GM19467 (cell line): Measurements from ENCODE around the gene MT1F.
A peak's percentile ranks its signal among the peaks of the same experiment; 100 is the strongest.

Source experiments
- ATAC-seq: cut with Tn5 transposase; IDR thresholded peaks from one replicate; pipeline ENCODE4 v1.9.1; 2021; ENCODE audit warnings: mild to moderate bottlenecking, moderate library complexity; ENCODE audit not compliant: unreplicated experiment

MT1F gene

DNA sequence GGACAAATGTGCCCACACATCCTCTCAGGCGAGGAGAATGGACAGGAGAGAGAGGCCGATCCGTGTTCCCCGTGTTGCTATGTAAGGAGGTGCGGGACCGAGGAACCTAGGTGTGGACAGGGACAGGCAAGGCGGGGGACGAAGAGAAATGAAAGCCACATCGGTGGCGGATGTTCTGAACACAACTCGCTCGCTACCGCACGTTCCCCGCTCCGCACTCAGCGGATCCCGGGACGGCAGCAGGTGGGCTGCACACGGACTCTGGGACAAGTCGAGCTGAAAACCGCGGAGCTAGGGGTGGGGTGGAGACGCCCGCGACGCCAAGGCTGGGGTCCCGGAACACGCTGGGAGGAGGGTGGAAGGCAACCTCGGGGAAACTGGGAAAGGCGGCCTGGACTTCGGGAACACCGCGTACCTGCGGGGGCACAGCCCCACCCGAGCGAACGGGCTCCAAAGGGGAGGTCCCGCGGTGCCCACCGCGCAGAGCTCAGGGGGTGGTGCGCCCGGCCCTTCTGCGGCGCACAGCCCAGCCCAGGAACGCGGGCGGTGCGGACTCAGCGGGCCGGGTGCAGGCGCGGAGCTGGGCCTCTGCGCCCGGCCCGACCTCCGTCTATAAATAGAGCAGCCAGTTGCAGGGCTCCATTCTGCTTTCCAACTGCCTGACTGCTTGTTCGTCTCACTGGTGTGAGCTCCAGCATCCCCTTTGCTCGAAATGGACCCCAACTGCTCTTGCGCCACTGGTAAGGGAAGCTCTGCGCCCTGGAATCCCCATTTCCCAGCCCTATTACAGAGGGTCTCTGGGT, 32.4 kb upstream of the MT1F start, which contains the start of gene MT1E:
Gene MT1E, plus strand, starts transcription at position 642 of the 803 bp plus-strand sequence. Its CDS starts 71 bp downstream, at position 713.
- ATAC-seq, result no peak

DNA sequence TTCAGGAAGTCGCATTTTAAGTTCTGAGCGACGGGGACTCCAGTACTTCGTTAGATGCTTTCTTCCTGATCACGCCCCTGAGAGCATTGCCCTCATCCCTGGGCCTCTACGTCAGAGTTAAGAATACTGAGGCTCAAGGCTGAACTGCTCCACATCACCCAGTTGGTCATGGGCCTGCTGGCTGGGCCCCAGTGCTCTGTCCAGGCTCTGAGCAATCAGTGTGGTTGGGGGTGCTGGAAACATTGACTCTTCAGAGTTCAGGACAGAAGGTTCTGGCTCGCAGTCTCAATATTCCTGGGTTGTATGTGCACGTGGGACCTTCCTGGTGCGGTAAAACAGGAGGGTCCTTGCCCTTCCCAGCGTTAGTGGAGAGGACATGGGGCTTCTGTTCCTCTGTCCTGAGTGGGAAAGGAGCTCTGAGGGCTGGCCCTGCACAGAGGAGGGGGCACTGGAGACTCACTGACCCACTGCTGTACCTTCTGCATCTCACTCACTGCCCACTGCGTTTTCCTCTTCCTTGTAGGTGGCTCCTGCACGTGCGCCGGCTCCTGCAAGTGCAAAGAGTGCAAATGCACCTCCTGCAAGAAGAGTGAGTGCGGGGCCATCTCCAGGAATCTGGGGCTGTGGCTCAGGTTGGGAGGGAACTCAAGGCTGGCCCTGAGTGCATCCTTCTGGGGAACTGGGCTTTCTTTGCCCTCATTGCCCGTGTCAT, 31.7 kb upstream of the MT1F start:
- ATAC-seq, result no peak

DNA sequence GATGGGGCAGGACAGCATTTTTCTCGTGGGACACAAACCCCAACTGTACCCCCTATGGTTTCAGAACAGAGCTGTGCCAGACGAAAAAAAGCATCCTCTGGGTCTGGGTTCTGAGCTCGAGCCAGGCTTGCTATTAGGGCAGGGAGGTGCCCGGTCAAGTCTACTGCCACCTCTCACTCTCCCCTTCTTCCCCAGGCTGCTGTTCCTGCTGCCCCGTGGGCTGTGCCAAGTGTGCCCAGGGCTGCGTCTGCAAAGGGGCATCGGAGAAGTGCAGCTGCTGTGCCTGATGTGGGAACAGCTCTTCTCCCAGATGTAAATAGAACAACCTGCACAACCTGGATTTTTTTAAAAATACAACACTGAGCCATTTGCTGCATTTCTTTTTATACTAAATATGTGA, 31.1 kb upstream of the MT1F start:
- ATAC-seq, result no peak

DNA sequence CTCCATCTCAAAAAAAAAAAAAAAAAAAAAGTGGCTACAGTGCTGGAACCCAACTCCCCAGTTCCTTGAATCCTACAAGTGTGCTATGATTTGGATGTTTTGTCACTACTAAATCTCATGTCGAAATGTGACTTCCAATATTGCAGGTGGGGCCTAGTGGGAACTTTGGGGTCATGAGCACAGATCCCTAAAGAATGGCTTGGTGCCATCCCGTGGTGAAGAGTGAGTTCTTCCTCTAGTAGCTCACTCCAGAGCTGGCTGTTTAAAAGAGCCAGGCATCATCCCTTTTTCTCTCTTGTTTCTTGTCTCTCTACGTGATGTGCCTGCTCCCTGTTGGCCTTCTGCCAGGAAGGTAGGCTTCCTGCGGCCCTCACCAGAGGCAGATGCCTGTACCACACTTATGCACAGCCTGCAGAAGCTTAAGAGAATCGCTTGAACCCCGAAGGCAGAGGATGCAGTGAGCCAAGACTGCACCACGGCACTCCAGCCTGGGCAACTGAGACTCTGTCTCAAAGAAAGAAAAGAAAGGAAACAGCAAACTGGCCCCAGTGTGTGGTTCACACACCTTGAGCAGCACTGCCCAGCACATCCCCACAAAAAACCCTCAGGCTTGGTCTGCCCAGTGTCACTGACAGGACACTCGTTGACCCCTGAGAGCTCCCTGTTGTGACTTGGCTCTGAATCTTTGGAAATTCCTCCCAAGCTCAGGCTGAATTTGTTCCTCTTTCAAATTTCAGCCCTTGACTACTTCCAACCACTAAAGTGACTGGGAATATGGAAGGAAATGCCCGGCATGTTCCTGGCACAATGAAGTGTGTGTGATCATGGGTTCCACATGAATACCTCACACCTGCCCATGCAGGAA, 29.0 kb upstream of the MT1F start:
- no peak for ATAC-seq

DNA sequence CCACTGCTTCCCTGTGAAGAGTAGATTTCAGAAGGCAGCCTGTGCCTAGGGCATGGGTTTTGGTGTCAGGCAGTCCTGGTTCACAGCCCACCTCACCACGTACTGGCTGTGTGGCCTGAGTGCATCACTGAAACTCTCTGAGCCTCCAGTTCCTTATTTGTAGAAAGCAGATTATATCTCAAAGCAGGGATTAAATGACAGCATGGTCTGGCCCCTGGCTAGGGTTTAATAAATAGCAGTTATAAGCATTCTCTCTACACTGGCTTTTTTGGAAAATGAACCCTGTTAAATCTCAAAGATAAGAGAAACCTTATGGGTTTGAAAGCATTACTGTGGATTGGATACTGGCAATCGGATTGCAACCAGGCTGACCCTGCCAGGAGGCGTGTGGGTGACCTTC, 28.2 kb upstream of the MT1F start:
- no peak for ATAC-seq

DNA sequence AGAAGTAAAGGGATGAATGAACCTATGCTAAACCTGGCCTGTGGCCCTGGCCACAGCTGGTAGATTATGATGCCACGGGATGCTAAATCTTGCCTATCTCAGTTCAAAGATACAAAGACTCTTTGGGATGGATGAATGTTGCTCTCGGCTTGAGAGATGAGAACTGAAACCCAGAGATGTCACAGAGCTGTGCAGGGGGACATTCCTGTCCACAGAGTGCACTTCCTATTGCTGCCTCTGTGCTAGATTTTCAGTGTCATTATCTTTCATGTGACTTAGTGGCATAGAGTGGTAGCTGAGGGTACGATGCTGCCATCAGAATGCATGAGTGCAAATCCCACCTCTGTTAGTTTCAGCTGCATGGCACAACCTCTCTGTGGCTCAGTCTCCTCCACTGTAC, 27.6 kb upstream of the MT1F start:
- peak; percentile 73 for ATAC-seq

DNA sequence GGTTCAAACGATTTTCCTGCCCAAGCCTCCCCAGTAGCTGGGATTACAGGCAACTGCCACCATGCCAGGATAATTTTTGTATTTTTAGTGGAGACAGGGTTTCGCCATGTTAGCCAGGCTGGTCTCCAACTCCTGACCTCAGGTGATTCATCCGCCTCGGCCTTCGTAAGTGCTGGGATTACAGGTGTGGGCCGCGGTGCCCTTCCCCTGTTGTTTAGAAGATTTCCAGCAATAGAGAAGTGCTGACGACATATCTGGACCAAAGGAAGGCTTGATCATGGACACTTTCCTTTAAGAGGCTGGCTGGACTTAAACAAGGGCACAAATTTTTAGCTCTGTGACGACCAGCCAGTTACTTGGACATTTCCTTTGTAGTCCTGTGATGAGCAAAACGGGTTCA, 26.6 kb upstream of the MT1F start:
- ATAC-seq, result no peak

DNA sequence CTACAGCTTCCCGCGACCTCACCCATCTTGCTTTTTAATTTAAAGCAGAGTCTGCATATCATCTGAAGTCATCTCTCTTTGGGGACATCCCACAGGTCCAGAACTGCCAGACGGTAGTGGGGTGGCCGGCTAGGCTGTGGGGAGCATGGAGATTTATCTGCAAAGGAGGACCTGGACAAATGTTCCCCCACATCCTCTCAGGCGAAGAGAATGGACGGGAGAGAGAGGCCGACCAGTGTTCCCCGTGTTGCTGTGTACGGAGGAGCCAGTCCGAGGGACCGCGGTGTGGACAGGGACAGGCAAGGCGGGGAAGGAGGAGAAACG, 26.0 kb upstream of the MT1F start:
- ATAC-seq, result no peak

DNA sequence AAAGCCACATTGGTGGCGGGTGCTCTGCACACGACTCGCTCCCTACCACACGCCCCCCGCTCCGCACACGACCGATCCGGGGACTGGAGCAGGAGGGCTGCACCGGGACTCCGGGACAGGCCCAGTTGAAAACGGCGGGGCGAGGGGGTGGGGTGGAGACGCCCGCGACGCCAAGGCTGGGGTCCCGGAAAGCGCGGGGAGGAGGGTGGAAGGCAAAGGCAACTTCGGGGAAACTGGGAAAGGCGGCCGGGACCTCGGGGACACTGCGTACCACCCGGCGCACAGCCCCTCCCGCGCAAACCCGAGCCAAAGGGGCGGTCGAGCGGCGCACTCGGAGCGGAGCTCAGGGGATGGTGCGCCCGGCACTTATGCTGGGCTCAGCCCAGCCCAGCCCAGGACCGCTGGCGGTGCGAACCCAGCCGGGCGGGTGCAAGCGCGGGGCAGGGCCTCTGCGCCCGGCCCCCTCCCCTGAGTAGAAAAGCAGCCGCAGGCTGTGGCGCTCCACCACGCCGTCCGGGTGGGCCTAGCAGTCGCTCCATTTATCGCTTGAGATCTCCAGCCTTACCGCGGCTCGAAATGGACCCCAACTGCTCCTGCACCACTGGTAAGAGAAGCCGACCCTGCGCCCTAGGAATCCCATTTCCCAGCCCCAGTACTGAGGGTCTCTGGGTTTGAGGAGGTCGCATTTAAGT, 25.5 kb upstream of the MT1F start, which contains the start of gene MT1M:
Gene MT1M, plus strand, starts transcription at position 504 of the 692 bp plus-strand sequence. Its CDS starts 73 bp downstream, at position 577.
- ATAC-seq, result no peak

DNA sequence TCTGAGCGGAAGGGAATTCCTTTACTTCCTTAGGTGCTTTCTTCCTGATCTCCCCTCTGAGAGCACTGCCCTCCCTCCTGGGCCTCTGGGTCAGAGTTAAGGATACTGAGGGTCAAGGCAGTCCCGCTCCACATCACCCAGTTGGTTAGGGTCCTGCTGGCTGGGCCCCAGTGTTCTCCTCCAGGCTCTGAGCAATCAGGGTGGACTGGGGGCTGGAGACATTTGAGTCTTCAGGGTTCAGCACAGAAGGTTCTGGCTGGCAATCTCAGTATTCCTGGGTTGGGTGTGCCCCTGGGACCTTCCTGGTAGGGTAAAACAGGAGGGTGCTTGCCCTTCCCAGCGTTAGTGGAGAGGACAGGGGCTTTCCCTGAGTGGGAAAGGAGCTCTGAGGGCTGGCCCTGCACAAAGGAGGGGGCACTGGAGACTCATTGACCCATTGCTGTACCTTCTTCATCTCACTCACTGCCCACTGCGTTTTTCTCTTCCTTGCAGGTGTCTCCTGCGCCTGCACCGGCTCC, 24.9 kb upstream of the MT1F start:
- no peak for ATAC-seq

DNA sequence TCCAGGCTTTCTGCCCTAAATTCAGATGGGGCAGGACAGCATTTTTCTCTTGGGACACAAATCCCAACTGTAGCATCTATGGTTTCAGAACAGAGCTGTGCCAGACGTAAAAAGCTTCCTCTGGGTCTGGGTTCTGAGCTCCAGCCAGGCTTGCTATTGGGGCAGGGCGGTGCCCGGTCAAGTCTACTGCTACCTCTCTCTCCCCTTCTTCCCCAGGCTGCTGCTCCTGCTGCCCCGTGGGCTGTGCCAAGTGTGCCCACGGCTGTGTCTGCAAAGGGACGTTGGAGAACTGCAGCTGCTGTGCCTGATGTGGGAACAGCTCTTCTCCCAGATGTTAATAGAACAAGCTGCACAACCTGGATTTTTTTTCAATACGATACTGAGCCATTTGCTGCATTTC, 24.2 kb upstream of the MT1F start:
- ATAC-seq, result no peak

DNA sequence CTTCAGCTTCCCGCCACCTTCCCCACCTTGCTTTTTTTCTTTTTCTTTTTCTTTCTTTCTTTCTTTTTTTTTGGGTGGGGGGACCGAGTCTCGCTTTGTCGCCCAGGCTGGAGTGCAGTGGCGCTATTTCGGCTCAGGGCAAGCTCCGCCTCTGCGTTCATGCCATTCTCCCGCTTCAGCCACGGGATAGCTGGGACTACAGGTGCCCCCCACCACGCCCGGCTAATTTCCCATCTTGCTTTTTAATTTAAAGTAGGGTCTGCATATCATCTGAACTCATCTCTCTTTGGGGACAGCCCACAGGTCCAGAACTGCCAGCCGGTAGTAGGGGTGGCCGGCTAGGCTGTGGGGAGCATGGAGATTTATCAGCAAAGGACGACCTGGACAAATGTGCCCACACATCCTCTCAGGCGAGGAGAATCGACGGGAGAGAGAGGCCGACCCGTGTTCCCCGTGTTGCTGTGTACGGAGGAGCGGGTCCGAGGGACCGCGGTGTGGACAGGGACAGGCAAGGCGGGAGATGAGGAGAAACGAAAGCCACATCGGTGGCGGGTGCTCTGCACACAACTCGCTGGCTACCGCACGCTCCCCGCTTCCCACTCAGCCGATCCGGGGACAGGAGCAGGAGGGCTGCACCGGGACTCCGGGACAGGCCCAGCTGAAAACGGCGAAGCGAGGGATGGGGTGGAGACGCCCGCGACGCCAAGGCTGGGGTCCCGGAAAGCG, 22.9 kb upstream of the MT1F start:
- no peak for ATAC-seq

DNA sequence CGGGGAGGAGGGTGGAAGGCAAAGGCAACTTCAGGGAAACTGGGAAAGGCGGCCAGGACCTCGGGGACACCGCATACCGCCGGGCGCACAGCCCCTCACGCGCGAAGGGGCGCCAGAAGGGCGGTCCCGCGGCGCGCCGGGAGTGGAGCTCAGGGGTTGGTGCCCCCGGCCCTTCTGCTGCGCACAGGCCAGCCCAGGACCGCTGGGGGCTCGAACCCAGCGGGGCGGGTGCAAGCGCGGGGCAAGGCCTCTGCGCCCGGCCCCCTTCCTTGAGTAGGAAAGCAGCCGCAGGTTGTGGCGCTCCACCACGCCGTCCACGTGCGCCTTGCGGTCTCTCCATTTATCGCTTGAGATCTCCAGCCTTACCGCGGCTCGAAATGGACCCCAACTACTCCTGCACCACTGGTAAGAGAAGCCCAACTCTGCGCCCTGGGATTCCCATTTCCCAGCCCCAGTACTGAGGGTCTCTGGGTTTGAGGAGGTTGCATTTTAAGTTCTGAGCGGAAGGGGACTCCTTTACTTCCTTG, 22.3 kb upstream of the MT1F start:
- ATAC-seq, result no peak

DNA sequence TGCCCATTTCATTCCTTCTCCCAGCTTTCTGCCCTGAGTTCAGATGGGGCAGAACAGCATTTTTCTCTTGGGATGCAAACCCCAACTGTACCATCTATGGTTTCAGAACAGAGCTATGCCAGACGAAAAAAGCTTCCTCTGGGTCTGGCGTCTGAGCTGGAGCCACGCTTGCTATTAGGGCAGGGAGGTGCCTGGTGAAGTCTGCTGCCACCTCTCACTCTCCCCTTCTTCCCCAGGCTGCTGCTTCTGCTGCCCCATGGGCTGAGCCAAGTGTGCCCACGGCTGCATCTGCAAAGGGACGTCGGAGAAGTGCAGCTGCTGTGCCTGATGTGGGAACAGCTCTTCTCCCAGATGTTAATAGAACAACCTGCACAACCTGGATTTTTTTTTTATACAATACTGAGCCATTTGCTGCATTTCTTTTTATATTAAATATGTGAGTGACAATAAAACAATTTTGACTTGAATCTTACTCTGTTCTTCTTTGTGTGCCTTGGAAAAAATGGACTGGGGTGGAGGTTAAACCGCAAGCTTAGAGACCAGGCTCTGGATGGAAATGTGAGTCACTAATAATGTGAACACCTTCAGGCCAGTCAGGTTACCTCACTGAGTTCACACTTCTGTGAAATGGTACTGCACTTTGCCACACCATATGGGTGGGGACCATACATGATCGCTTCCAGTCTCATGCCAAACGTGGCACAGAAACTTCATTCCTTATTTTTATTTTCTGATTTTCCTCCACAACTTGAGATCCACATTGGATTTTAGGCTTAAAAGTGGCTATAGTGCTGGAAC, 20.9 kb upstream of the MT1F start:
- no peak for ATAC-seq

DNA sequence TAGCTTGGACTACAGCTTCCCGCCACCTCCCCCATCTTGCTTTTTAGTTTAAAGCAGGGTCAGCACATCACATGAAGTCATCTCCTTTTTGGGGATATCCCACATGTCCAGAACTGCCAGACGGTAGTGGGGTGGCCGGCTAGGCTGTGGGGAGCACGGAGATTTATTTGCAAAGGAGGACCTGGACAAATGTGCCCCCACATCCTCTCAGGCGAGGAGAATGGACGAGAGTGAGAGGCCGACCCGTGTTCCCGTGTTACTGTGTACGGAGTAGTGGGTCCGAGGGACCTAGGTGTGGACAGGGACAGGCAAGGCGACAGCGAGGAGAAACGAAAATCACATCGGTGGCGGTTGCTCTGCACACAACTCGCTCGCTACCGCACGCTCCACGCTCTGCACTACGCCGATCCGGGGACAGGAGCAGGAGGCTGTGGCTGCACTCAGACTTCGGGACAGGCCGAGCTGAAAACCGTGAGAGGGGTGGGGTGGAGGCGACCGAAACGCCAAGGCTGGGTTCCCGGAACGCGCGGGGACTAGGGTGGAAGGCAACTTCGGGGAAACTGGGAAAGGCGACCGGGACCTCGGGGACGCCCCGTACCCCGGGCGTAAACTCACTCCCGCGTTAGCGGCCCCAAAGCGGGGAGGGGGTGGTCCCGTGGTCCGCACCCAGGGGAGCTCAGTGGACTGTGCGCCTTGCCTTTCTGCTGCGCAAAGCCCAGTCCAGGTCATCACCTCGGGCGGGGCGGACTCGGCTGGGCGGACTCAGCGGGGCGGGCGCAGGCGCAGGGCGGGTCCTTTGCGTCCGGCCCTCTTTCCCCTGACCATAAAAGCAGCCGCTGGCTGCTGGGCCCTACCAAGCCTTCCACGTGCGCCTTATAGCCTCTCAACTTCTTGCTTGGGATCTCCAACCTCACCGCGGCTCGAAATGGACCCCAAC, 19.7 kb upstream of the MT1F start, which contains the start of gene MT1A:
Gene MT1A, plus strand, starts transcription at position 853 of the 937 bp plus-strand sequence. Its CDS starts 73 bp downstream, at position 926.
- no peak for ATAC-seq

DNA sequence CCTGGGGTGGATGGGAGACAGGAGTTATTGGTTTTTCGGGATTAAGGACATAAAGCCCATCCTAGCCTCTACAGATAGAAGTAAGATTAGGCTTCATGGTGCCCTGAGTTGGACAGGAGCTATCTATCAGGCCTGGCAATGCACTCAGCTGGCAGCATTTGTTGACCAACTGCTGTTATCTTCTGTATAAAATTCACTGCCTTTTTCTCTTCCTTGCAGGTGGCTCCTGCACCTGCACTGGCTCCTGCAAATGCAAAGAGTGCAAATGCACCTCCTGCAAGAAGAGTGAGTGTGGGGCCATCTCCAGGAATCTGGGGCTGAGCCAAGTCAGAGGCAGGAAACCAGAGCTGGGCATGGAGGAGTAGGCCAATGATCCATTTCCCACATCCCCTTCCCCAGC, 18.7 kb upstream of the MT1F start:
- ATAC-seq, result no peak

DNA sequence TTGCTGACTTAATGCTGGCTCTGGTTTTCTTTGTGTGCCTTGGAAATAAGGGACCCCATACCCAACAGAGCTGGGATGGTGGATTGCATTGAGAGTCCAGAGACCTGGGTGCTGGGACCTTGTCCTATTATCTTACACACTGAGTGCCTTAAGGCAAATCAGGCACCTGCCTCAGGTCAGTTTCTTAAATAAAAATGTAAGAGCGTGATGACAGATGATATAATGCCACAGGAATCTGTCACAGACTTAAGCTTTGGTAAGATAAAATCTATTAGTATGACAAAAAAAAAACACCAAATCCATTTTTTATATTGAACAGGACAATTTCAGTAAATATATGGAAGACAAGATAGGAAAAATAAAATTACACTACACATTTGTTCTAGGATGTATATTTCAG, 17.7 kb upstream of the MT1F start:
- no peak for ATAC-seq

DNA sequence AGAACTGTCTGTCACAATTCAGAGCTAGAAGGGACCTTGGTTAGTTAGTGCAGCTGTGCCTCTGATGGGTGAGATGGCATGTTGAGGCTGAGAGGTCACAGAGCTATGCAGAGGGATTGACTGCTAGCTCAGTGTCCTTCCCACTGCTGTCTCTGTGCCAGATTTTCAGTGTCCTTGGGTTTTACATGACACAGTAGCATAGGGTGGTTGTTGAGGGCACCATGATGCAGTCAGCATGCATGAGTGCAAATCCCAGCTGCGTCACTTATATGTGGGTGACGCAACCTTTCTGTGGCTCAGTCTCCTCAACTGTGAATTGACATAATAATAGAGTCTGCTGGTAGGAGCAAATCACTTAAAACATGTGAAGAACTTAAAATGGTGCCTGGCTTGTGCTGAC, 16.6 kb upstream of the MT1F start:
- no peak for ATAC-seq
